Body of pancreas (tissue), 4 donors: ENCODE results near the gene NAA11.

Experiments used
- CTCF ChIP-seq, 7 experiments: fragments of 450-650 bp in 4 of 7; fragments of 200-600 bp in 3 of 7; sonication (generic) in 3 of 7; IDR thresholded peaks; one replicate each; pipeline ENCODE4 v1.5.1; 2016 to 2019; ENCODE audit warnings: antibody characterized with exemption in 7 of 7
- POLR2A ChIP-seq, 3 donors: fragments of 450-650 bp; IDR thresholded peaks; one replicate each; pipeline ENCODE4 v1.6.1; 2016; ENCODE audit warnings: antibody characterized with exemption in 3 of 3, mild to moderate bottlenecking in 2 of 3

- TF ChIP-seq POLR2A (IDR thresholded peaks at IDR 0.05) (no peak), CTCF (IDR thresholded peaks at IDR 0.05) (no peak)
Measured at GRCh38 chr4:79308971-79309370, 16.9 kb downstream of the NAA11 start.
